HCT116 (cell line): ENCODE measurements around the gene CXCL1. TPM values are rescaled to one million over a fixed set of nuclear protein-coding genes. Genes with fewer than 3 reads are reported as not detected.

Source experiments
- ATAC-seq: fragments of 200-7000 bp; cut with Tn5 transposase; 2 replicates; pipeline ENCODE4 v1.9.1; 2020; ENCODE audit warnings: mild to moderate bottlenecking, moderate library complexity
- BruUV-seq: library from RNA; stranded (reverse); fragments of 400-500 nt; replicated peaks from 2 replicates; lab custom pipeline; 2021; lab: Mats Ljungman, UMichigan
- CTCF ChIA-PET: fragments of 300-600 bp; sonication (Branson Sonifier 250); formaldehyde crosslinking; loops from one replicate; lab custom pipeline; 2021; ENCODE audit warnings: antibody characterized with exemption; lab: Charles Lee
- POLR2A ChIA-PET: fragments of 300-600, 350-600 bp; sonication (Branson Sonifier 250); formaldehyde crosslinking; loops from one replicate; lab custom pipeline; 2021; ENCODE audit warnings: antibody characterized with exemption; lab: Charles Lee
- RAD21 ChIA-PET, 2 experiments: fragments of 300-600 bp; sonication (Branson Sonifier 250); formaldehyde crosslinking; loops; one replicate each; lab custom pipeline; 2023; ENCODE audit warnings: low total read pairs in 2 of 2; ENCODE audit not compliant: uncharacterized antibody in 2 of 2, unreplicated experiment in 2 of 2, low non-redundant PET in 1 of 2; lab: Charles Lee
- DNase-seq: peaks from one replicate; pipeline ENCODE4 v3.0.0-alpha.2; 2010; ENCODE audit warnings: low read depth, low spot score
- H2AFZ ChIP-seq: fragments of 200-600 bp; shearing (Covaris generic), sonication (generic); 2 replicates; pipeline ENCODE4 v1.6.1; 2017; ENCODE audit warnings: low read depth, mixed run types, mixed read lengths, antibody characterized with exemption, low read length; ENCODE audit not compliant: poor library complexity, severe bottlenecking
- H3K27ac ChIP-seq: 2 replicates; pipeline ENCODE4 v1.5.1; 2012; ENCODE audit warnings: low read depth, low read length
- H3K27me3 ChIP-seq: fragments of 200-600 bp; sonication (generic); 2 replicates; pipeline ENCODE4 v1.6.1; 2016; ENCODE audit warnings: mixed run types, low read length, mixed read lengths; ENCODE audit not compliant: insufficient read depth
- H3K36me3 ChIP-seq, 2 experiments: fragments of 200-500 bp in 1 of 2; fragments of 200-600 bp in 1 of 2; sonication (Bioruptor generic) in 1 of 2; sonication (generic) in 1 of 2; 2 replicates each; pipeline versions ENCODE4 v1.5.1 to v1.6.1; 2014 to 2016; ENCODE audit warnings: low read length in 2 of 2, inconsistent platforms in 1 of 2, mixed read lengths in 1 of 2, mixed run types in 1 of 2; ENCODE audit not compliant: insufficient read depth in 2 of 2, control insufficient read depth in 1 of 2
- H3K4me1 ChIP-seq, 2 experiments: fragments of 200-600 bp in 1 of 2; sonication (generic) in 1 of 2; 2 replicates each; pipeline versions ENCODE4 v1.5.1 to v1.6.1; 2012 to 2017; ENCODE audit warnings: low read length in 2 of 2, inconsistent platforms in 1 of 2, mild to moderate bottlenecking in 1 of 2, mixed read lengths in 1 of 2, mixed run types in 1 of 2, moderate library complexity in 1 of 2; ENCODE audit not compliant: insufficient read depth in 2 of 2, control insufficient read depth in 1 of 2
- H3K4me2 ChIP-seq: fragments of 200-600 bp; sonication (generic); 2 replicates; pipeline ENCODE4 v1.6.1; 2017; ENCODE audit warnings: mixed run types, low read length, mixed read lengths
- H3K4me3 ChIP-seq, 2 experiments: fragments of 200-600 bp in 1 of 2; sonication (generic) in 1 of 2; replicated peaks in 1 of 2; 2 replicates each; pipeline ENCODE4 v1.5.1; 2011 to 2016; ENCODE audit warnings: low read length in 2 of 2, control low read depth in 1 of 2, low read depth in 1 of 2, mild to moderate bottlenecking in 1 of 2, mixed read lengths in 1 of 2, mixed run types in 1 of 2
- H3K79me2 ChIP-seq: fragments of 200-600 bp; sonication (generic); 2 replicates; pipeline ENCODE4 v1.6.1; 2017; ENCODE audit warnings: mild to moderate bottlenecking, mixed run types, low read length, moderate library complexity, mixed read lengths; ENCODE audit not compliant: insufficient read depth
- H3K9ac ChIP-seq: fragments of 200-600 bp; sonication (generic); 2 replicates; pipeline ENCODE4 v1.6.1; 2016; ENCODE audit warnings: low read length, mixed read lengths
- H3K9me2 ChIP-seq: fragments of 200-600 bp; sonication (generic), shearing (Covaris generic); 2 replicates; pipeline ENCODE4 v1.6.1; 2017; ENCODE audit warnings: mixed run types, mild to moderate bottlenecking, moderate library complexity; ENCODE audit not compliant: insufficient read depth
- H3K9me3 ChIP-seq, 2 experiments: fragments of 200-500 bp in 1 of 2; fragments of 200-600 bp in 1 of 2; sonication (Bioruptor generic) in 1 of 2; sonication (generic) in 1 of 2; 2 replicates each; pipeline ENCODE4 v1.6.1; 2014 to 2017; ENCODE audit warnings: low read length in 2 of 2, mixed read lengths in 2 of 2, inconsistent platforms in 1 of 2, low read depth in 1 of 2, mild to moderate bottlenecking in 1 of 2, mixed run types in 1 of 2, moderate library complexity in 1 of 2; ENCODE audit not compliant: control insufficient read depth in 1 of 2, insufficient read depth in 1 of 2
- H4K20me1 ChIP-seq: fragments of 200-600 bp; sonication (generic), shearing (Covaris generic); 2 replicates; pipeline ENCODE4 v1.6.1; 2017; ENCODE audit warnings: mixed run types, mild to moderate bottlenecking, moderate library complexity; ENCODE audit not compliant: insufficient read depth
- CBX3 ChIP-seq: IDR thresholded peaks from 2 replicates; pipeline ENCODE4 v1.6.1; 2012; ENCODE audit warnings: low read depth
- CEBPB ChIP-seq: IDR thresholded peaks from 2 replicates; pipeline ENCODE4 v1.6.1; 2012; ENCODE audit warnings: low read depth
- EGR1 ChIP-seq: IDR thresholded peaks from 2 replicates; pipeline ENCODE4 v1.6.1; 2012; ENCODE audit warnings: low read depth
- ELF1 ChIP-seq: IDR thresholded peaks from 2 replicates; pipeline ENCODE4 v1.6.1; 2012; ENCODE audit warnings: low read depth, borderline replicate concordance
- EZH2 ChIP-seq: fragments of 200-600 bp; sonication (generic); IDR thresholded peaks from 2 replicates; pipeline ENCODE4 v1.6.1; 2017; ENCODE audit warnings: antibody characterized with exemption, mixed run types
- EZH2phosphoT487 ChIP-seq: fragments of 200-600 bp; IDR thresholded peaks from 2 replicates; pipeline ENCODE4 v1.6.1; 2018; ENCODE audit warnings: antibody characterized with exemption, borderline replicate concordance
- FOSL1 ChIP-seq: IDR thresholded peaks from 2 replicates; pipeline ENCODE4 v1.6.1; 2012; ENCODE audit warnings: low read depth
- POLR2A ChIP-seq: IDR thresholded peaks from 2 replicates; pipeline ENCODE4 v1.7.0; 2011; ENCODE audit warnings: borderline replicate concordance; ENCODE audit not compliant: insufficient read depth, insufficient read length; ENCODE audit errors: extremely low read depth
- RAD21 ChIP-seq: IDR thresholded peaks from 2 replicates; pipeline ENCODE4 v1.6.1; 2012; ENCODE audit warnings: low read depth, mild to moderate bottlenecking
- SIN3A ChIP-seq: IDR thresholded peaks from 2 replicates; pipeline ENCODE4 v1.6.1; 2012; ENCODE audit warnings: low read depth
- SP1 ChIP-seq: IDR thresholded peaks from 2 replicates; pipeline ENCODE4 v1.6.1; 2012; ENCODE audit warnings: low read depth
- TCF7L2 ChIP-seq: IDR thresholded peaks from 2 replicates; pipeline ENCODE4 v1.7.0; 2011; ENCODE audit warnings: borderline replicate concordance, inconsistent platforms; ENCODE audit not compliant: insufficient read depth, insufficient read length; ENCODE audit errors: extremely low read depth
- YY1 ChIP-seq: IDR thresholded peaks from 2 replicates; pipeline ENCODE4 v1.6.1; 2011; ENCODE audit warnings: low read length, low read depth, moderate library complexity, mild to moderate bottlenecking; ENCODE audit not compliant: insufficient replicate concordance; ENCODE audit errors: extremely low read depth
- ZNF274 ChIP-seq: fragments of 200-500 bp; sonication (Bioruptor generic); IDR thresholded peaks from 2 replicates; pipeline ENCODE4 v1.6.1; 2014; ENCODE audit warnings: mild to moderate bottlenecking, low read depth, low read length, inconsistent platforms
- intact Hi-C: fragments of 100-400 bp; cut with micrococcal nuclease; formaldehyde crosslinking; loops from 2 replicates; pipeline ENCODE4 v1.10.0; 2022
- total RNA-seq: library from RNA; stranded (reverse); gene quantifications from one replicate; pipeline ENCODE4 v1.2.1, GENCODE V29; 2021; ENCODE audit not compliant: unreplicated experiment
- TF ChIP-seq, protein P1 (sequence below): IDR thresholded peaks from 2 replicates; pipeline ENCODE4 v1.6.1; 2012; ENCODE audit warnings: low read depth
- TF ChIP-seq, protein P2 (sequence below): IDR thresholded peaks from 2 replicates; pipeline ENCODE4 v1.6.1; 2012

The CXCL1 gene
- total RNA-seq, 1 experiment from 2014 or later, result 2.5 TPM

DNA sequence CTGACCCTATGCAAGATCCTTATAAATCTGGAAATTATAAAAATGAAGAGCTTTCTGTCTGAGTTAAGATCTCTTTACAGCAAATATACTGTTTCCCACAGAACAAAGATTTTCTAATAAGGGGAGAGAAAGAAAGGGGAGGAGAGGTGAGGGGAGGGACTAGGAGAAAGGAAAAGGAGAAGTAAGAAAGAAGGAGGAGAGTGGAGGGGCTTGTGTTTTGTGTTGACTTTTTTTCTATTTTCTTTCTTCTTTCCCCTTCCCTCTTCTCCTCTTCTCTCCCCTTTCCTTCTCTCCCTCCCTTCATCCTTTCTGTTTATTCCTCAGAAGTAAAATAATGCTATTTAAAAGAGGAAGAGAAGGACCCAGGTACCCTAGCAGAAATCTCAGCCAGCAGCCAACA lies 26.5 kb upstream of the CXCL1 start (continued):
- TF ChIP-seq, protein P1, sequence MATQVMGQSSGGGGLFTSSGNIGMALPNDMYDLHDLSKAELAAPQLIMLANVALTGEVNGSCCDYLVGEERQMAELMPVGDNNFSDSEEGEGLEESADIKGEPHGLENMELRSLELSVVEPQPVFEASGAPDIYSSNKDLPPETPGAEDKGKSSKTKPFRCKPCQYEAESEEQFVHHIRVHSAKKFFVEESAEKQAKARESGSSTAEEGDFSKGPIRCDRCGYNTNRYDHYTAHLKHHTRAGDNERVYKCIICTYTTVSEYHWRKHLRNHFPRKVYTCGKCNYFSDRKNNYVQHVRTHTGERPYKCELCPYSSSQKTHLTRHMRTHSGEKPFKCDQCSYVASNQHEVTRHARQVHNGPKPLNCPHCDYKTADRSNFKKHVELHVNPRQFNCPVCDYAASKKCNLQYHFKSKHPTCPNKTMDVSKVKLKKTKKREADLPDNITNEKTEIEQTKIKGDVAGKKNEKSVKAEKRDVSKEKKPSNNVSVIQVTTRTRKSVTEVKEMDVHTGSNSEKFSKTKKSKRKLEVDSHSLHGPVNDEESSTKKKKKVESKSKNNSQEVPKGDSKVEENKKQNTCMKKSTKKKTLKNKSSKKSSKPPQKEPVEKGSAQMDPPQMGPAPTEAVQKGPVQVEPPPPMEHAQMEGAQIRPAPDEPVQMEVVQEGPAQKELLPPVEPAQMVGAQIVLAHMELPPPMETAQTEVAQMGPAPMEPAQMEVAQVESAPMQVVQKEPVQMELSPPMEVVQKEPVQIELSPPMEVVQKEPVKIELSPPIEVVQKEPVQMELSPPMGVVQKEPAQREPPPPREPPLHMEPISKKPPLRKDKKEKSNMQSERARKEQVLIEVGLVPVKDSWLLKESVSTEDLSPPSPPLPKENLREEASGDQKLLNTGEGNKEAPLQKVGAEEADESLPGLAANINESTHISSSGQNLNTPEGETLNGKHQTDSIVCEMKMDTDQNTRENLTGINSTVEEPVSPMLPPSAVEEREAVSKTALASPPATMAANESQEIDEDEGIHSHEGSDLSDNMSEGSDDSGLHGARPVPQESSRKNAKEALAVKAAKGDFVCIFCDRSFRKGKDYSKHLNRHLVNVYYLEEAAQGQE, result no peak
- no peak for TF ChIP-seq SP1
- no peak for TF ChIP-seq ELF1
- TF ChIP-seq, all 23 proteins: peak for 0

DNA sequence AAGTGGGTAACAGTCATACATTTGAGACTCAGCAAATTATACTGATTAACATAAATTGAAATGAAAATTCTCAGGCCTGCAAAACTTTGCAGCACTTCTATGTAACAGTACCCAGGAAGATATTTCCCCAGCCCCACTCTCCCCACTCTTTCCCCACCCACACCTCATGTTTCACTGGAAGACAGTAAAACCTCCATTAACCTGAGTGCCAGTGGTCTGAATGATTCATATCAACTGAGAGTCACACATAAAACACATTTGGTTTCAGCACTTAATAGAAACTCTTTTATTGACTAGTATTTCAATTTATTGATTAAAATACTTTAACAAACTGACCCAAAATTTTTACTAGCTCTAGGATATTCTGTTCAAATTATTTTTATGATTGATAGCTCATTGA lies 25.8 kb upstream of the CXCL1 start:
- H4K20me1 ChIP-seq, result no peaks in the 10 kb centered on the region
- no TSS peak for BruUV-seq
- ChIA-PET RAD21 (no interaction called here), CTCF (no interaction called here), POLR2A (interaction anchor here (1.6 kb wide), 1 partner anchor 131 kb away, joined by 4 read pairs; no protein-coding TSS in a partner anchor)
- H3K9me2 ChIP-seq, result no peaks in the 10 kb centered on the region
- ATAC-seq (no peak), DNase-seq (no peak)
- H2AFZ ChIP-seq, result no peak overlapping the region
- no peaks in the 10 kb centered on the region; a peak in 1 of 4 replicates for H3K4me1 ChIP-seq
- H3K27me3 ChIP-seq, result no peaks in the 10 kb centered on the region
- H3K9ac ChIP-seq, result no peak overlapping the region
- H3K79me2 ChIP-seq, result no peaks in the 10 kb centered on the region
- H3K9me3 ChIP-seq, result no peaks in the 10 kb centered on the region
- H3K4me3 ChIP-seq, result no peak overlapping the region
- intact Hi-C loops, result no loop called here
- H3K4me2 ChIP-seq, result no peak overlapping the region
- no peaks in the 10 kb centered on the region for H3K36me3 ChIP-seq
- H3K27ac ChIP-seq, result no peak overlapping the region
- TF ChIP-seq SIN3A (no peak), RAD21 (no peak), ZNF274 (no peak), EGR1 (no peak), POLR2A (no peak), FOSL1 (no peak), EZH2phosphoT487 (no peak), TCF7L2 (no peak), EZH2 (no peak), CEBPB (no peak), CBX3 (no peak), YY1 (no peak), ELF1 (no peak), SP1 (no peak)
- TF ChIP-seq, protein P2, sequence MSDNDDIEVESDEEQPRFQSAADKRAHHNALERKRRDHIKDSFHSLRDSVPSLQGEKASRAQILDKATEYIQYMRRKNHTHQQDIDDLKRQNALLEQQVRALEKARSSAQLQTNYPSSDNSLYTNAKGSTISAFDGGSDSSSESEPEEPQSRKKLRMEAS, result no peak
- TF ChIP-seq, protein P1, result no peak
